ENCODE data around the gene APBB2.

DNA sequence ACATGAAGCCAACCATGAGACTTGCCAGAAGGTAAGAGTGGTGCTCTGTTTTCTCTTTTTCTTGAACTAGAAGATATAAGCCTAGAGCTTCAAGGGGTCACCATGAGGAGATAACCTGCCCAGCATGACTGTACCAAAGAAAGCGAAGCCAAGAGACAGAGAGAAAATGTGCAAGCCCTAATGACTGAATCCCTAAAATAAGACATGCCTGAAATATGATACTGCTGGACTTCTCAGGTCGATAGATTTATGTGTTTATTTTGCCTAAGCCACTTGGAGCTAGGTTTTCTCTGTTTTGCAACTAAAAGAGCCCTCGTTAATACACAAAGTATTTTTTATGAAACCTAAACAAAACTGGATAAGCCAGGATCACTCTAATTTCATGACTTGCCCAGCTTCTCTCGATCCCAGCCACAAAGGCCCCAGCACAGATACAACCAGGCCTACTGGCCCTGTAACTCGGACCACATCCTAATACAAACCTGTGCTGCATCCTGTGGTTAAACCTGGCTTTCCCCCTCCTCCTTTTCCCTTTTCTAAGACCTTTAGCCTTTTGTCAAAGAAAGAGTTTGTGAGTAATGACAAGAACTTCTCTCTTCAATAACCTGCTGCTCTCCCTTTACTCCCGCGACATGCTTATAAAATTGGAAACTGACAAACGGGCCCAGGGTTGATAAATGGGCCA is 185.8 kb downstream of the APBB2 start:
- no peak for TF ChIP-seq POLR2A (IDR thresholded peaks at IDR 0.05; ENCODE audit: low read depth, low read length)
- TF ChIP-seq SMC3 (IDR thresholded peaks at IDR 0.05; ENCODE audit: low read depth, low read length) = no peak
- no peak for TF ChIP-seq RCOR1 (IDR thresholded peaks at IDR 0.05; ENCODE audit: insufficient replicate concordance, low read length)
- TF ChIP-seq, protein P1, sequence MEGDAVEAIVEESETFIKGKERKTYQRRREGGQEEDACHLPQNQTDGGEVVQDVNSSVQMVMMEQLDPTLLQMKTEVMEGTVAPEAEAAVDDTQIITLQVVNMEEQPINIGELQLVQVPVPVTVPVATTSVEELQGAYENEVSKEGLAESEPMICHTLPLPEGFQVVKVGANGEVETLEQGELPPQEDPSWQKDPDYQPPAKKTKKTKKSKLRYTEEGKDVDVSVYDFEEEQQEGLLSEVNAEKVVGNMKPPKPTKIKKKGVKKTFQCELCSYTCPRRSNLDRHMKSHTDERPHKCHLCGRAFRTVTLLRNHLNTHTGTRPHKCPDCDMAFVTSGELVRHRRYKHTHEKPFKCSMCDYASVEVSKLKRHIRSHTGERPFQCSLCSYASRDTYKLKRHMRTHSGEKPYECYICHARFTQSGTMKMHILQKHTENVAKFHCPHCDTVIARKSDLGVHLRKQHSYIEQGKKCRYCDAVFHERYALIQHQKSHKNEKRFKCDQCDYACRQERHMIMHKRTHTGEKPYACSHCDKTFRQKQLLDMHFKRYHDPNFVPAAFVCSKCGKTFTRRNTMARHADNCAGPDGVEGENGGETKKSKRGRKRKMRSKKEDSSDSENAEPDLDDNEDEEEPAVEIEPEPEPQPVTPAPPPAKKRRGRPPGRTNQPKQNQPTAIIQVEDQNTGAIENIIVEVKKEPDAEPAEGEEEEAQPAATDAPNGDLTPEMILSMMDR (conservative IDR thresholded peaks at IDR 0.05; ENCODE audit: low read depth, low read length) = no peak
- no peak for TF ChIP-seq RFX5 (IDR thresholded peaks at IDR 0.05; ENCODE audit: low read depth, low read length)
- TF ChIP-seq, protein P2, sequence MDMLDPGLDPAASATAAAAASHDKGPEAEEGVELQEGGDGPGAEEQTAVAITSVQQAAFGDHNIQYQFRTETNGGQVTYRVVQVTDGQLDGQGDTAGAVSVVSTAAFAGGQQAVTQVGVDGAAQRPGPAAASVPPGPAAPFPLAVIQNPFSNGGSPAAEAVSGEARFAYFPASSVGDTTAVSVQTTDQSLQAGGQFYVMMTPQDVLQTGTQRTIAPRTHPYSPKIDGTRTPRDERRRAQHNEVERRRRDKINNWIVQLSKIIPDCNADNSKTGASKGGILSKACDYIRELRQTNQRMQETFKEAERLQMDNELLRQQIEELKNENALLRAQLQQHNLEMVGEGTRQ (IDR thresholded peaks at IDR 0.05; ENCODE audit: low read depth, low read length) = no peak
- TF ChIP-seq MAFK (IDR thresholded peaks at IDR 0.05; ENCODE audit: low read depth, low read length) = no peak
- TF ChIP-seq FOS (IDR thresholded peaks at IDR 0.05; ENCODE audit: low read depth, low read length) = no peak

All from IMR-90 (cell line).